Activated CD4-positive, alpha-beta T cell treated with anti-CD3 and anti-CD28 coated beads, Interleukin-2, amount 50 U/mL, for 24 hours (primary cell): Measurements from ENCODE around the gene RIPK1.
A peak's percentile ranks its signal among the peaks of the same experiment; 100 is the strongest.

ENCODE experiments used
- DNase-seq, 2 donors: peaks; one replicate each; pipeline ENCODE4 v3.0.0-alpha.2; 2020; ENCODE audit warnings: low read depth in 1 of 2, low spot score in 1 of 2

Gene RIPK1

GRCh38 chr6:3079682-3080081 lies 11.4 kb downstream of the RIPK1 start:
- DNase-seq = no peak

- no peak for DNase-seq
Measured at GRCh38 chr6:3081960-3082359, 13.7 kb downstream of the RIPK1 start.

GRCh38 chr6:3085074-3085473 lies 16.8 kb downstream of the RIPK1 start:
- DNase-seq = no peak

- DNase-seq = no peak
Measured at GRCh38 chr6:3086282-3086946, 18.1 kb downstream of the RIPK1 start.

GRCh38 chr6:3088446-3088845 lies 20.2 kb downstream of the RIPK1 start:
- DNase-seq = no peak

- DNase-seq = no peak
Measured at GRCh38 chr6:3088968-3089367, 20.7 kb downstream of the RIPK1 start.

- DNase-seq = no peak
Measured at GRCh38 chr6:3090013-3090412, 21.7 kb downstream of the RIPK1 start.

- no peak for DNase-seq
Measured at GRCh38 chr6:3094815-3095214, 26.5 kb downstream of the RIPK1 start.

- no peak for DNase-seq
Measured at GRCh38 chr6:3102875-3103274, 34.6 kb downstream of the RIPK1 start.

- DNase-seq = no peak
Measured at GRCh38 chr6:3108746-3109414, 40.6 kb downstream of the RIPK1 start.

GRCh38 chr6:3109761-3110160 lies 41.5 kb downstream of the RIPK1 start:
- DNase-seq = no peak

- DNase-seq = no peak
Measured at GRCh38 chr6:3114377-3114776, 46.1 kb downstream of the RIPK1 start.

- DNase-seq = no peak
Measured at GRCh38 chr6:3117912-3118352, 49.6 kb downstream of the RIPK1 start.

- peak; percentile 99 for DNase-seq
Measured at GRCh38 chr6:3118353-3119039, 50.2 kb downstream of the RIPK1 start, which contains the start of gene BPHL. Gene BPHL, plus strand, starts transcription at chr6:3118711. Its CDS starts 30 bp downstream, at chr6:3118741.

- no peak for DNase-seq
Measured at GRCh38 chr6:3119040-3119723, 50.9 kb downstream of the RIPK1 start.

GRCh38 chr6:3120765-3121089 lies 52.4 kb downstream of the RIPK1 start:
- no peak for DNase-seq

GRCh38 chr6:3122823-3123182 lies 54.5 kb downstream of the RIPK1 start:
- DNase-seq = no peak

- DNase-seq = no peak
Measured at GRCh38 chr6:3124667-3125066, 56.4 kb downstream of the RIPK1 start.

- no peak for DNase-seq
Measured at GRCh38 chr6:3125815-3126214, 57.5 kb downstream of the RIPK1 start.

GRCh38 chr6:3128356-3129108 lies 60.2 kb downstream of the RIPK1 start:
- no peak for DNase-seq

- no peak for DNase-seq
Measured at GRCh38 chr6:3131695-3132094, 63.4 kb downstream of the RIPK1 start.
